Measurements from ENCODE around the gene ISYNA1.

ISYNA1 gene

DNA sequence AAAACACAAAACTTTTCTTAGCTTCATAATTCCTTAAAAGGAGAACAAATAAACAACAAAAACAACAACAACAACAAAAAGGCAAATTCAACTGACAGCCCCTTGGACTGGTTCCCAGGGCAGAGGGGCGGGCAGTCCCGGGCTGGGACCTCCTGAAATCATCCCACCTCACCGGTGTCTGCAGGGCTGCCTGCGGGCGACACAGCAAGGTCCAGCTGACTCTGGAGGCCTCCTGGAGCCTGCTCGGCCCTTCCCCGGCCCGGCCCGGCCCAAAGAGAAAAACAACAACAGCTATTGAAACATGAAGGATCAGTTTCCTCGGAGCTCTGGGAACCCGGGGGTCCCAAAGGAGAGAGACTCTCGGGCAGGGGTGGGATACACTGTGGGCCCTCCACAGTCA lies 5.0 kb upstream of the ISYNA1 start:
- no peak for DNase-seq

DNA sequence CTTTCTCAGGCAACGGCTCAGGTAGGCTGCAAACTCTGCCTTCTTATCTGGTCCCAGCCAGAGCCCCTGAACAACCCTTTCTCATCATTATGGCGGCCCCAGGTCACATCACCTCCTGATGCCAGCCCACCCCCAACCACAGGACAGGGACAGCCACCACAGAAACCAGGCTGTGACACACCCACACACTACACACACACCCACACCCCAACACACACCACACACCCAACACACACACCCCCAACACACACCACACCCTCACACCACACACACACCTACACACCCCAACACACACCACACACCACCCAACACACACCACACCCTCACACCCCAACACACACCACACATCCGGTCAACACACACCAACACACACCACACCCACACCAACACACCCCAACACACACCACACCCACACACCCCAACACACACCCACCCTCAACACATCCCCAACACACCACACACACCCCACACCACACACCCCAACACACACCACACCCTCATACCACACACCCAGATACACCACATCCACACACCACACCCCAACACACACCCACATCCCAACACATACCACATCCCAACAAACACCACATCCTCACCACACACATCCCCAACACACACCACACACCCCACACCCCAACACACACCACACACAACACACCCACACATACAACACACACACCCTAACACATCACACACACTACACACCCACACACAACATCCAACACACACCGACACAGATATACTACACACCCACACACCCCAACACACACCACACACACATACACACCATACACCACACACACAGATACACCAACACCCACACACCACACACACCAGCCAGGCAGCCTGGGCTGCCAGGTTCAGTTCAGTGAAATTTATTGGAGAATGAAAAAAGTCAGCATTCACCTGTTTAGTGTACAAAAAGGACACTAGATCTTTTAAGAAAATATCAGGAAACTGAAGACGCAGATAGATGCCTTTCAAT lies 4.2 kb upstream of the ISYNA1 start:
- DNase-seq: no peak

DNA sequence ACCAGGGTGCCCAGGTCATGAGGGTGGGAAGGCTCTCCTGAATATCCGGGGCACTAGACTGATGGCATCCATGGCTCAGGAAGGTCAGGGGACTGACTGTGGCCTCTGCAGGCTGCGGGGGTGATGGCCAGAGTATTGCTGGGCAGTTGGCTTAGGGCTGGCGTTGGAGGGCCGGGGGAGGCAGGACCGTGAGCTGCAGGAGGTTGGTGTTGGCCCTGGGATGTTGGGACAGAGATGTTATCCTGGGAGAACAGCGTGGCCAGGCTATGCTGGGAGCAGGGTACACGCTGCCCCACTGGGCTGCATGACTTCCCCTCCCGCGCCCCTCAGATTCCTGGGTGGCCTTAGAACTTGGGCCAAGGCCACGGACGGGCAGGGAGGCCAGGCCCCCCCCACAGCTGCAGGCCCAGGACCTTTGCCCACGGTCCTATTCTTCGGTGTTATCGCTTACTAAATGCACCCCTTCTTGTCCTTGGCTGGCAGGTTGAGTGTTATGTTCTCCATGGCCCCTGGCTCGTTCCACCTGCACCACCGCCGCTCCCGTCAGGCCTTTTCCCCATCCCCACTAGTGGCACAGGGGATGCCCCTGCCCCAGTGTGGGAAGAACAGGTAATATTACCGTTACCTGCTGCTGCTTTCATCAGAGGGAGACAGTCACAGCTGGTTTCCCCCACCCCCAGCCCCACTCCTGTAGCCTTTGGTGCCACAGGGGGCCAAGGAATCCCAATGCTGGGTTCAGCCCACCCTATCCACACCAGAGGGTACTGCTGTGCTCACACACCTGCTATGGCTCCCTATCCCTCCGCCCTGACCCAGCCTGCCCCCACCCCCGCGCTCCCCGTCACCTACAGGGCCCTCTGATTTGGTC lies 3.2 kb upstream of the ISYNA1 start:
- no peak for DNase-seq

DNA sequence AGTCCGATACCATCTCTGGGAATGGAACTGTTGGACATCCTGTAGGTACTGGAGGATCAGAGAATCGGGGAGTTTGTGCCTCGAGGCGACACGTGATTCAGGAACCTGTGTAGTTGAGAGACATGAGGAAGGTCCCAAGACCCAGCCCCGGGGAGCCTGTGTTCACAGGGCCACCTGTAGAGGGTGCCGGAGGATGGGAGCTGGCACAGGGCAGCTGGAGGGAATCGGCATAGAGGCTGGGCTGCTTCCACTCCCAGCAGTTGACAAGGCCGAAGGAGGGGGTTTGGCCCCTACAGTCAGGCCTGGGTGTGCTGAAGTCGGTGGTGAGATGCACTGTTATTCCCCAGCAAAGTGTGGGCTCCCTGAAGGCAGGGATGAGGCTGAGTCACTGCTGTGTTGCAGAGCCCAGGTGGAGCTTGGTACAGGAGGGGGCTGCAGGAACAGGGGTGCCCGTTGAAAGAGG lies 2.5 kb upstream of the ISYNA1 start:
- DNase-seq: no peak

DNA sequence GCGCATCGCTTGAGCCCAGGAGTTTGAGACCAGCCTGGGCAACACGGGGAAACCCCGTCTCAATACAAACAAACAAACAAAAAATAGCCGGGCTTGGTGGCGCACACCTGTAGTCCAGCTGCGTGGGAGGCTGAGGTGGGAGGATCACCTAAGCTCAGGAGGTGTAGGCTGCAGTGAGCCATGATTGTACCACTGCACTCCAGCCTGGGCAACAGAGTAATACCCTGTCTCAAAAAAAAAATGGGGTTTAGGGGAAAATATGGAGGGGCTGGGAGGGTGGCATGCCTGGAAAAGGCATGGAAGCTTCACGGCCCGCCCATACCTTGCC lies 1.9 kb upstream of the ISYNA1 start:
- no peak for DNase-seq

DNA sequence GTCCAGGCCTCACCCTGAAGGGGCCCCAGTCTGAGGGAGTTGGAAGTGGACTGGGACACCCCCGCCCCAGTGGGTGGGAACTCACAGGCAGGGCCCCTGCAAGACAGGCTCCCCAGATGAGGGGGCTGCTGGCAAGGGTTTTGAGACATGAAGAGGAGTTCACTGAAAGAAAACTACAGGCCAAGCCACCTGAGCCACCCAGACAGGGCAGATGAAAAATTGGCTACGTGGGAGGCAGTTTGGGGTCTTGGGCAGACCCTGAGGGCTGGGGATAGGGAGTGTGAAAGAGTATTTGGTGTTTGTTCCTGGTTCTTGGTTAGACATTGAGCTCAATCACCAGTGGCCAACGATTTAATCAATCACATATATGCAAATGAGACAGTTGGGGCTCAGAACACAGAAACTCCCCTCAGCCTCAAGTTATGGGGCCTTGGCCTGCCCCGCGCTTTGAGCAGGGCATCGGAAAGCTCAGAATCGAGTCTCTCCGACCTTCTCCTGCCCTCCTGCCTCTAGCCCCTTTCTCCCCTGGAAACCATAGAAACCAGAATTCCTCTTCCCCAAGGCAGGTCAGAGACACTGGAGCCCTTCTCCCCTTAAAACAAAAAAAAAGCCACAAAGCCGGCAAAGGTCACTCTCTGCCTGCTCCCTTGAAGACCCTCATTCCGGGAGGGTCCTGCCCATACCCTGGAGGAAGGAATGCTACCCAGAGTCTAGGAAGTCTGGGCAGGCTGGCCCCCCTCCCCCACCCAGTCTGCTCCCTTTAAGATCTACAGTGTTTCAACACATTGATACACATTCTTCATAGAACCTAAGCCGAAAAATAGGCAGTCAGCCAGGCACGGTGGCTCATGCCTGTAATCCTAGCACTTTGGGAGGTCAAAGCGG lies 1.3 kb upstream of the ISYNA1 start:
- DNase-seq: no peak

DNA sequence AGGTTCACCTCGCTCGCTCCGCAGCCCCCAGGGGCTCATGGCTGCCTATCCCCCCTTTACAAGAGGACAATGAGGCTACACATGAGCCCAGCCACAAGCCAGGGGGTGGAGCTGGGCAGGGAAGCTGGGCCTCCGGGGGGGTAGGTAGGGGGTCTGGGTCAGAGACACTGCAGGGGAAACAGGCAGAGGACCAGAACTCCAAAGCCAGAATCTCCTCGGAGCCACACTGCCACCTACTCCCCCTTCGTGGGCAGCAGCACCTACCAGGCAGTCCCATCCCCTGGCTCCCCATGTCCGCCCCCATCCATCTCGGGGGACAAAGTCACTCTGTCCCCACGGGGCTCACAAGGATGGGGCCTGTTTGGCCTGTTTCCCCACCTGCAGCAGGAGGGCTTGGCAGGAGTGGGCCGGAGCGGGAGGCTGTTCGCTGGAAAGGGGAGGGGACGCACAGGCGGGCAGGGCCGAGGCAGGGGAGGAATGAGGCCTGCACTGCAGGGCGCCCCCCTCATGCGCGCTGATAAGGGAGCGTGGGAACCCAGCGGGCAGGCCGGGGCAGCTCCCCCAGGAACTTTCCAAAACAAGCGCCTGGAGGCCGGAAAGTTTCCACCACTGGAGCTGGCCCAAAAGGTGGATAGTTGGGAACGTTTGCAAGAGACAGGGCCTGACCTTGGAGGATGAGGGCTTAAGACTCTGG lies 545 bp upstream of the ISYNA1 start:
- DNase-seq: no peak

DNA sequence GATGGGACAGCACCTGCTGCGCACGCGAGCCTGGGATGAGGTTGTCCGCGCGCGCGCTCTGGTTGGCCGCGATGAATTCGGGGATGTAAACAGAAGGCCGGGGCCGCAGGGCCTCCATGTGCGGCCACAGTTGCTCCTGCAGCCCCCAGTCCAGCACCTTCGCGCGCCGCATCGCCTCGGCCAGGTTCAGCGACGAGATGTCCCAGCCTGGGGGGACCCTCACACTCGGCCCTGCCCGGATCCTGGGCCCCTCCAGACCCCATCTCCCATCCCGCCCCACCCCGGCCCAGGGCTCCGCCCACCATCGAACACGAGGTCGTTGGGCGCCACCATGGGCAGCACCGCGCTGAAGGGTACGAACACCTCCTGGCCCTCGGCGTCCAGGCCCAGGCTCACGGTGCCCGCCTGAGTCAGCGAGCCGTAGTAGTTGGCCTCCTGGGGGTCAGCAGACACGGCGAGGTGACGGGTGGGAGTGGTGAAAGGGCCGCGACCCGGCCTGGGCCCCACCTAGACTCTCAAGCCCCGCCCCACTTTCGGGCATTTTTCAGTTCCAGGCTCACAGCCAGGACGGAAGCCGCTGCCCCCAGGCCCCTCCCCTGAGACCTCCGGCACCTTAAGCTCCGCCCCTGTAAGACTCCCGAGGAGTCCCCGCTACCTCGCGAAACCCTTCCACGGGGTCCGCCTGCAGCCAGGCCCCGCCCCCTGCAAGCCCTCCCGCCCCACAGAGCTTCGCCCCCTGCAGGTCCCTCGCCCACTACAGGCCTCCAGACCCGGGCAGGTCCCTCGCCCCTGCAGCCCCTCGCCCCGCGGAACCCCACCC lies 1.1 kb downstream of the ISYNA1 start:
- peak; percentile 69 for DNase-seq

DNA sequence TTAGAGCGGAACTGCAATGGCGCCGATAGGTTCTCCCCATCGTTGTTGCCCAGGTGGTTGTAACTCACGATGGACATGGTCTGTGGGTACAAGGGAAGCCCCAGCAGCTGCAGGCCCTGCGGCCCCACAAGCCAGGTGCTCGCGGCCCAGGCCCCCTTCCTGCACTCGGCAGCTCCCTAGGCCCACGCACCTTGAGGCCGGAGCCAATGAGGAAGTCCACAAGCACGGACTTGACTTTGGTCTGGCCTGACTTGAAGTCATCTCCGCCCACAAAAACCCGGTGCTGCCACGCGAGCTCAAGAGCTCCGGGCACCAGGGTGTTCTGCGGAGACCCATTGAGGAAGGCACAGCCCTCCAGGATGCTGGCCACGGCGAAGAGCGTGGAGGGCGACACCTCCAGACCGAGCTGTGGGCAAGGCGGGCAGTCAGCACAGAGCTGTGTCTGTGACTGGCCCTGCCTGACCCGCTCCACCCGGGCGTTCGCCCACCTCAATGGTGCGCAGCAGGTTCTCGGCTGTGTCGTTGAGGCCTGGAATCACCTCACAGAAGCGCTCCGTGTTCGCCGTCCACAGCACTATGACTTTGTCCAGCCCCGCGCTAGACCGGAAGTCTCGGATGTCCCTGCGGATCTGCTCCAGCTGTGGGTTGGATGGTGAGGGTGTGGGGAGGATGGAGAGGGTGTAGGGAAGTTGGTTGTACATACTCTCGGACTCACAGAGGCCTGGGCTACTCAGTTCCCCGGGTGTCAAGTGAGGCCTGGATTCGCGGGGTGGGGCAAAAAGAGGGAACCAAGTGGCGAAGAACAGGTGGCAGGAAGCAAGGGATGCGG lies 1.9 kb downstream of the ISYNA1 start:
- no peak for DNase-seq

DNA sequence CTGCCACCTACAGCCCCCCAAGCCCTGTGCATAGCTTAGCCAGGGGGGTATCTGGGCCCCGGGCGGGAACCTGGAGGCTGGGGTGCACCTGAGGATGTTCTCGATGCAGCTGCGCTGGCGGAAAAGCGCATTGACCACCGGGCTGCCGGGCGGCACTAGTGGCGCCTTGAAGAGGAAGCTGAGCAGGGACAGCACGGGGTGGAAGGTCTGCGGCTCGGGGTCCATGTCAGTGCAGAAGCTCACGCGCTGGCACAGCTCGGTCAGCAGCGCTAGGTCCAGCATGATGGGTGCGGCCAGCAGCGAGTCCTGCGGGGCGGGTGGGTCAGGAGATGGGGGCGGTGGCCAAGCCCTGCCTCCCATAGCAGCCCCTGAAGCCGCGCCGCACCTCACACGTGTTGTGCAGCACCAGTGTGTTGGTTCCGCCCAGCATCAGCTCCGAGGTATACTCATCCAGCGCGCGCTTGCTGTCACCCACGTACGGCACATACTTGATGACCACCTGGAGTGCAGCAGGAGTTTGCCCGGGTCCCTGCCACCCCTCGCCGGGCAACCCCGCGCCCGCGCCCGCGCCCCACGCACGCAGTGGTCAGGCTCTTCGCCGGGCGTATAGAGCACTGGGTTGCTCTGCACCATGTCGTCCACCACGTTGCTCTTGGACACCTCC lies 2.6 kb downstream of the ISYNA1 start:
- DNase-seq: no peak

DNA sequence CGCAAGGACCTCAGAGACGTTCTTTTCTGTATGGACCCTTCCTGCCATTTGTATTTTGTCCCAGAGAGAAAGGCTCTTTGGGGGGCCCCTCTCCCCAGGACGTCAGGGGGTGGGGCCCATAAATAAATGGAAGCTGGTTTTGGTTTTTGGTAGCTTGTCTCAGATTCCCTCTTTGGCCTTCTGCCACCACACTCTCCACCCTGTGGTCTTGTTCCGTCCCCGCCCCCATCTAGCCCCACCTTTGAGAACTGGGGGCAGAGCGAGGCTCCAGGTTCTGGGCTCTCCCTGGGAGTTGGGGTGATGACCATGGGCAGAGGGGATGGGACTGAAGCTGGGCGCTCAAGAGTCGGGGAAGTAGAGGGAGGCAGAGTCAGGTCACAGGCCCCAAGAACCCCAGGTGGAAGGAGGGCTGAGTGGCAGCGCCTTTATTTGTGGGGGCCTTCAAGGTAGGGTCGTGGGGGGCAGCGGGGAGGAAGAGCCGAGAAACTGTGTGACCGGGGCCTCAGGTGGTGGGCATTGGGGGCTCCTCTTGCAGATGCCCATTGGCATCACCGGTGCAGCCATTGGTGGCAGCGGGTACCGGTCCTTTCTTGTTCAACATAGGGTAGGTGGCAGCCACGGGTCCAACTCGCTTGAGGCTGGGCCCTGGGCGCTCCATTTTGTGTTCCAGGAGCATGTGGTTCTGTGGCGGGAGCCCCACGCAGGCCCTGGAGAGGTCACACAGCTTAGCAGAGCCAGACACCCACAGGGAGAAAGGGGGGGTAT lies 3.3 kb downstream of the ISYNA1 start:
- no peak for DNase-seq

DNA sequence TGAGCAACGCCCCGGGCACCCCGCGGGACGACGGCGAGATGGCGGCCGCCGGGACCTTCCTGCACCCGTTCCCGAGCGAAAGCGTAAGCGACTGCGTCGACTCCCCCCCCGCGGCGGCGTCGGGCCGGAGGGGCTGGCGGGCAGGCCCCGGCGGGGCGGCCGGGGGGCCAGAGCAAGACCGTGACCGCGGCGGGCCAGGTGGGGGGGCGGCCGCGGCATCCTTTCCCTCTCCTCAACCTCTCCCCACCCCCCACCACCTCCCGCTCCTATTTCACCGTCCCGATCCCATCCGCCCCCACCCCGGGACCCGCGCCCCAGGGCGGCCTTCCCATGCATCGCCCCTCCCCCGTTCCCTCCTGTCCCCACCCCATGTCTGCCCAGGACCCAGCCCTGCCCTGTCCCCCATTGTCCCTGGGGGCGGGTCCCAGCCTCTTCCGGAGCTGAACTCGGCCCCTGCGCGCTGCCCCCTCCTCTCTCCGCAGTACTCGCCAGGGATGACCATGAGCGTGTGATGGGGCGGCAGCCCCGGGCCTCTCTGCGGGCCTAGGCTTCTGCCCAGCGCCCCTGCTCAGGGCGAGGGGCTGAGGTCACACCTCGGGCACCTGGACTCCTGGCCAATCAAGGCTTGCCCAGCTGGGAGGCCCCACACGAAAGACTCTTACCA lies 4.1 kb downstream of the ISYNA1 start:
- no peak for DNase-seq

DNA sequence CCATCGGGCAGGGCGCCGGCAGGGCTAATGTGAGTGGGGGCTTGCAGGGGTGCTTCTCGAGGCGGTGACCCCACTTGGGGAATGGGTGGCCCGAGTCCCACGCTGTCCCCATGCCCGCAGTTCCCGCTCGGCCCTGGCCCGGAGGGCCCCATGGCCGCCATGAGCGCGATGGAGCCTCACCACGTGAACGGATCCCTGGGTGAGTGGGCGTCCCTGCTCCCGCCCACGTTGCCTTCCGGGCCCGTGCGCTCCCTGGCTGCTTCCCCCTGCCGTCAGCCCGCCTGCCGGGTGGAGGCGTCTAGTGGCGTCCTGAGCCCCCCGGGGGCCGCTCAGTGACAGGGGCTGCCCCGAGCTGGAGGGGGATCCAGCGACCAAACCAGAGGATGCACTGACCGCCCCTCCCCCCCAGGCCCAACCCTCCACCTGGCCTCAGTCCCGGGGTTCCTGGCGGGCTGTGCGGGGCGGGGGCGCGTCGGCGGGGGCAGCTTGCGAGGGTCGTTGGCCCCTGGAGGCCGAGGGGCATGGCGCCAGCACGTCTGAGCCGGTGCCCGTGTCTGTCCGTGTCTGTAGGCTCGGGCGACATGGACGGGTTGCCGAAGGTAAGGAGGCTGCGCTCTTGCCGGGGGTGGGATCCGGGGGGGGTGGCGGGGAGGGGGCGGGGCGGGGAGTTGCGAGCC lies 4.8 kb downstream of the ISYNA1 start:
- DNase-seq: no peak

DNA sequence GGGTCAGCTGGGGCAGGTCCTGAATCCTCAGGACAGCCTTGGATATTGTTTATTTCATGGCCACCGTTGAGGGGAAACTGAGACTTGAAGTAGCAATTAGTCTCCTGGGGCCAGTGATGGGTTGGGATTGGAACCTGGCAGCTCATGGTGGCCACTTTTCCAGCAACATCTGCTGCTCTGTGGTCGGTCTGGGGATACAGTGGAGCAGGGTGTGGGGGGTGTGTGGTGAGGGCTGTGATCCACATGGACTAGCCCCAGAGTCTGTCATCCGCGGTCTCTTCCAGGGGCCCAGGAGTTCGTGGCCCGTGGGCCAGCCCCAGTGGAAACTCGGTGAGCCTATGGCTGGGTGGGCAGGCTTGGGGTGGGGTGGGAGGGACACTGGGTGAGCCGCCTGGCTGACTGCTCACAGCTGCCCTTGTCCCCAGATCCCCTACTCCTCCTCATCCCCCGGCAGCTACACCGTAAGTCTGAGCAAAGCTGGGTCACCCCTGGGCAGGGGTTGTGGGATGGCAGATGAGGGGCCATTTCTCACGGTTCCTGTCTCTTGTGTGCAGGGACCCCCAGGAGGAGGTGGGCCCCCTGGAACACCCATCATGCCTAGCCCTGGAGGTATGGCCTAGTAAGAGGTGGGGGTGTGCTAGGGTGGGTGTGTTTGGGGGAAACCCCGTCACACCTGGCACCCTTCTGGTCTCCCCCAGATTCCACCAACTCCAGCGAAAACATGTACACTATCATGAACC lies 5.5 kb downstream of the ISYNA1 start:
- no peak for DNase-seq

DNA sequence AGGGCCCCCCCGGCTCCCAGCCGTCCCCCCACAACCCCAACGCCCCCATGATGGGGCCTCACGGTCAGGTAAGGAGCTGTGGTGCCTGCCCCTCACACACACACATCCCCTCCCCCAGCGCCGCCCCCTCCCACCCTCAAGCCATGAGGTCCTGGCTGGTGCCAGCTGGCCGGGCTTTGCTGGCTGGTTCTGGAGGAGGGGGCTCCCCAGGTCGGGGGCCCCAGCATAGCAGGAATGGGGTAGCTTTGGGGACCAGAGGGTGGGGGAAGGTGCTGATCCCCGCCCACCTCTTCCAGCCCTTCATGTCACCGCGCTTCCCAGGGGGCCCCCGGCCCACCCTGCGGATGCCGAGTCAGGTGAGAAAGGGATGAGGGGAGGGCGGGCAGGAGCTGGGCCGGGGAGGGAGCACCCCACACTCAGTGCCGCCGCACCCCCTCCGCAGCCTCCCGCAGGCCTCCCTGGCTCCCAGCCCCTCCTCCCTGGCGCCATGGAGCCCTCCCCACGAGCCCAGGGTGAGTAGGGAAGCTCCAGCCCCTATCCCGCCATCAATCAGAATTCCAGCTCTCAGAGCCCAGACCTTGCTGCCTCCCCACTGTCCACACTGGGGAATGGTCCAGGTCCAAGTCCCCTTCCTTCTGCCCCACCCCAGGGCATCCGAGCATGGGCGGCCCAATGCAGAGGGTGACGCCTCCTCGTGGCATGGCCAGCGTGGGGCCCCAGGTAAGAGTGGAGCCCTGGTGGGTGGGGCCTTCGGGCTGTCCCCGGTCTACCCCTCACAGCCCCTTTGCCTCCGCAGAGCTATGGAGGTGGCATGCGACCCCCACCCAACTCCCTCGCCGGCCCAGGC lies 6.4 kb downstream of the ISYNA1 start:
- DNase-seq: no peak

All from NCI-H2029 (cell line).